DOHH2 (cell line): ENCODE data around the gene GPRC5C.

Experiments
- H3F3A ChIP-seq: fragments of 200-600 bp; sonication (generic), shearing (Covaris generic); 2 replicates; pipeline ENCODE4 v1.6.0; 2016; ENCODE audit warnings: antibody characterized with exemption, mild to moderate bottlenecking; ENCODE audit not compliant: control insufficient read depth, insufficient read depth
- H3K27ac ChIP-seq: fragments of 200-600 bp; sonication (generic); 2 replicates; pipeline ENCODE4 v1.5.1; 2014; ENCODE audit warnings: low read depth, mild to moderate bottlenecking, low read length, moderate library complexity
- H3K27me3 ChIP-seq: fragments of 200-600 bp; sonication (generic); 2 replicates; pipeline ENCODE4 v1.6.1; 2014; ENCODE audit warnings: mild to moderate bottlenecking, low read length, mixed read lengths; ENCODE audit not compliant: control insufficient read depth
- H3K36me3 ChIP-seq: fragments of 200-600 bp; sonication (generic); 2 replicates; pipeline ENCODE4 v1.6.1; 2014; ENCODE audit warnings: mild to moderate bottlenecking, low read length, moderate library complexity, mixed read lengths; ENCODE audit not compliant: control insufficient read depth
- H3K4me1 ChIP-seq: fragments of 200-600 bp; sonication (generic); 2 replicates; pipeline ENCODE4 v1.6.1; 2014; ENCODE audit warnings: mild to moderate bottlenecking, low read length, mixed read lengths; ENCODE audit not compliant: control insufficient read depth
- H3K4me2 ChIP-seq: fragments of 200-600 bp; sonication (generic); 2 replicates; pipeline ENCODE4 v1.6.0; 2014; ENCODE audit warnings: mild to moderate bottlenecking, low read length, moderate library complexity
- H3K4me3 ChIP-seq: fragments of 200-600 bp; sonication (generic); 2 replicates; pipeline ENCODE4 v1.5.1; 2014; ENCODE audit warnings: mild to moderate bottlenecking, low read length, mixed read lengths
- H3K79me2 ChIP-seq: fragments of 200-600 bp; sonication (generic); 2 replicates; pipeline ENCODE4 v1.6.1; 2014; ENCODE audit warnings: mild to moderate bottlenecking, low read length, mixed read lengths; ENCODE audit not compliant: control insufficient read depth
- H3K9me2 ChIP-seq: fragments of 200-600 bp; sonication (generic); replicated peaks from 2 replicates; pipeline ENCODE4 v1.6.1; 2014; ENCODE audit warnings: mild to moderate bottlenecking, low read length, mixed read lengths; ENCODE audit not compliant: control insufficient read depth
- H3K9me3 ChIP-seq: fragments of 200-600 bp; sonication (generic); 2 replicates; pipeline ENCODE4 v1.6.1; 2014; ENCODE audit warnings: antibody characterized with exemption, low read length, mixed read lengths; ENCODE audit not compliant: control insufficient read depth, insufficient read depth
- H4K20me1 ChIP-seq: fragments of 200-600 bp; sonication (generic); 2 replicates; pipeline ENCODE4 v1.6.0; 2014; ENCODE audit warnings: low read depth, mild to moderate bottlenecking, antibody characterized with exemption, low read length, moderate library complexity; ENCODE audit not compliant: control insufficient read depth, insufficient read depth
- CTCF ChIP-seq: fragments of 200-600 bp; sonication (generic); IDR thresholded peaks from one replicate; pipeline ENCODE4 v1.5.1; 2014; ENCODE audit warnings: antibody characterized with exemption, mild to moderate bottlenecking, low read depth, low read length; ENCODE audit not compliant: poor library complexity, severe bottlenecking
- EZH2phosphoT487 ChIP-seq: fragments of 200-600 bp; sonication (generic); IDR thresholded peaks from 2 replicates; pipeline ENCODE4 v1.6.1; 2017; ENCODE audit warnings: borderline replicate concordance, mild to moderate bottlenecking, antibody characterized with exemption, low read length, moderate library complexity, mixed read lengths

The GPRC5C gene

GRCh38 chr17:74417178-74418045 is 14.5 kb upstream of the GPRC5C start:
- Histone ChIP-seq H3K27ac (no peak overlapping the region), H3K4me3 (no peak overlapping the region), H3K27me3 (no peaks in the 10 kb centered on the region), H3K4me1 (no peaks in the 10 kb centered on the region), H3K36me3 (no peaks in the 10 kb centered on the region), H4K20me1 (no peaks in the 10 kb centered on the region), H3K4me2 (no peak overlapping the region), H3K9me3 (no peaks in the 10 kb centered on the region), H3K79me2 (no peaks in the 10 kb centered on the region), H3F3A (no peaks in the 10 kb centered on the region), H3K9me2 (no peaks in the 10 kb centered on the region)
- TF ChIP-seq CTCF (no peak), EZH2phosphoT487 (no peak)

GRCh38 chr17:74419928-74420411 is 11.9 kb upstream of the GPRC5C start:
- H3K9me2 ChIP-seq = no peaks in the 10 kb centered on the region
- no peaks in the 10 kb centered on the region for H3K4me1 ChIP-seq
- H3K27ac ChIP-seq = no peak overlapping the region
- no peaks in the 10 kb centered on the region for H3K36me3 ChIP-seq
- no peaks in the 10 kb centered on the region for H3K79me2 ChIP-seq
- no peak overlapping the region for H3K4me2 ChIP-seq
- no peaks in the 10 kb centered on the region for H4K20me1 ChIP-seq
- TF ChIP-seq EZH2phosphoT487 = no peak
- no peak for TF ChIP-seq CTCF
- no peaks in the 10 kb centered on the region for H3F3A ChIP-seq
- H3K27me3 ChIP-seq = no peaks in the 10 kb centered on the region
- H3K9me3 ChIP-seq = no peaks in the 10 kb centered on the region
- H3K4me3 ChIP-seq = no peak overlapping the region

- Histone ChIP-seq H3F3A (no peaks in the 10 kb centered on the region), H3K27me3 (no peaks in the 10 kb centered on the region), H3K4me2 (no peak overlapping the region), H4K20me1 (no peaks in the 10 kb centered on the region), H3K4me3 (no peak overlapping the region), H3K4me1 (no peaks in the 10 kb centered on the region), H3K79me2 (no peaks in the 10 kb centered on the region), H3K9me3 (no peaks in the 10 kb centered on the region), H3K9me2 (no peaks in the 10 kb centered on the region), H3K36me3 (no peaks in the 10 kb centered on the region), H3K27ac (no peak overlapping the region)
- TF ChIP-seq EZH2phosphoT487 (no peak), CTCF (no peak)
Observed at GRCh38 chr17:74424117-74424516, 7.8 kb upstream of the GPRC5C start.
